HG03280 (cell line): ENCODE results near the gene USH1C.

ENCODE experiments used
- ATAC-seq: cut with Tn5 transposase; IDR thresholded peaks from one replicate; pipeline ENCODE4 v1.9.1; 2021; ENCODE audit warnings: mild to moderate bottlenecking, moderate library complexity; ENCODE audit not compliant: unreplicated experiment

USH1C gene

GRCh38 chr11:17544181-17544622 lies at the start of gene USH1C:
Gene USH1C (minus strand): TSS chr11:17544416. CDS start chr11:17544307, 109 bp downstream.
- no peak for ATAC-seq

- ATAC-seq = no peak
These were observed 49.4 kb upstream of the USH1C start for GRCh38 chr11:17593466-17594245.

DNA sequence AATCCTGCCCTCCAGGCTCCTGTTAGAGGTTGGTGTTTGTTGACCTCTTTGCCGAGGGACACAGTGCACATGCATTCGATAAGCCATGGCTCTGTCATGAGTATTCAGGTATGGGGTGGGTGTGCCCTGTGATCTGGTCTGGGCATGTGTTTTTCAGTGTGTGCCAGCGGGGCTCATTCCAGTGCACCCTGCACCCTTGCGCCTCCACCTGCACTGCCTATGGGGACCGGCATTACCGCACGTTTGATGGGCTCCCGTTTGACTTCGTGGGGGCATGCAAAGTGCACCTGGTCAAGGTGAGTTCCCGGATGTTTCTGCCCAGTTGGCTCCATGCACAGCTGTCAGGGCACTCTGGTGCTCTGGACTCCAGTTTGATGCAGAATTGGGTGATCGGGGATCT lies 47.1 kb upstream of the USH1C start:
- no peak for ATAC-seq

DNA sequence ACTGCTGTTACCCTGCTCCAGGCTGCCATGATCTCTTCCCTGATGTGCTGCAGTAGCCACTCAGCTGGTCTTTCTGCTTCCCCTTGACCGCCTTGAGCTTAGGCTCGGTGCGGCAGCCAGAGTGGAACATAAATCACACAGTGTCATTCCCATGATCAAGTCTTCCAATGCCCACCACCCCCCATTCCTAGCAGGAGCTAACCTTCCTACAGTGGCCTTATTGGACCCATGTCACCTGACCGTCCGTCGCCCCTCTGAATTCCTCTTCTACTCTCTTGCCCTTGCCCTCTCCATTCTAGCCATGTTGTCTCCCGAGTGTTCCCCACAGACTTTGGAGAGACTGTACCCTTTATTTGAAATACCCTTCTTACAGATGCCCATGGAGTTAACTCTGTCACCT lies 46.2 kb upstream of the USH1C start:
- ATAC-seq = no peak

DNA sequence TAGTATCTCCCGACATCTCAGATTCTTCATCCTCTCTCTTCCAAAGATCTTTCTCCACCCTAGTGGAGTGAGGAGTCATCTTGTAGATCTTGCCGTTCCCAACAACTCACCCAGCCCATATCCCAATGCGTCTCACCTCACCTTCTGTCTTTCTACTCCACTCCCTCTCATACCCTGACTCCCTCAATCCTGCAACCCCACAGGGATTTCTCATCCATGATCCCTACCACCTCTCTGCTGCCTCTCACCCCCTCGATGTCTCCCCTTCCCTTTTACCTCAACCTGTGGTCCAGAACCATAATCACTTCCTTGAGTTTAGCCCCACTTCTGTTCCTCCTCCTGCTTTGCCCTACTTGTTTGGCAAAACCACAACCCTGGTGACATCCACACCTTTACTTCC lies 44.5 kb upstream of the USH1C start:
- ATAC-seq = no peak

DNA sequence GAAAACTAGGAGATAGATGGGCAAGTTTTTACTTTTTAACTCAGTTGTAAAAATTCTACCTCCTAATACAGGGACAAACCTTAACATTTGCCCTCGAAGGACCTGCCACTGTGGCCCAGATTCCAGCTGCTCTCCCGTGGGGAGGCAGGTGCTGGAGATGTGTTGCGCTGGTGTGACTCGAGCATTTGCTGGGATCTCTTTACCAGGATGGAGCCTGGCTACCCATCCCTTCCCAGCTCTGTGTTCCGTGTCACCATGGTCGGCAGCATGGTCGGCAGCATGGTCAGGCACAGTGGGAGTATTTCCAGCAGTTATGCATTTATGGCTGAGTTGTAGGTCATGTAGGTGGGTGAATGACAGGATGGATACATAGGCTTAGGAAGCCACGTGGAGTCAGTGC lies 44.0 kb upstream of the USH1C start:
- ATAC-seq = no peak

DNA sequence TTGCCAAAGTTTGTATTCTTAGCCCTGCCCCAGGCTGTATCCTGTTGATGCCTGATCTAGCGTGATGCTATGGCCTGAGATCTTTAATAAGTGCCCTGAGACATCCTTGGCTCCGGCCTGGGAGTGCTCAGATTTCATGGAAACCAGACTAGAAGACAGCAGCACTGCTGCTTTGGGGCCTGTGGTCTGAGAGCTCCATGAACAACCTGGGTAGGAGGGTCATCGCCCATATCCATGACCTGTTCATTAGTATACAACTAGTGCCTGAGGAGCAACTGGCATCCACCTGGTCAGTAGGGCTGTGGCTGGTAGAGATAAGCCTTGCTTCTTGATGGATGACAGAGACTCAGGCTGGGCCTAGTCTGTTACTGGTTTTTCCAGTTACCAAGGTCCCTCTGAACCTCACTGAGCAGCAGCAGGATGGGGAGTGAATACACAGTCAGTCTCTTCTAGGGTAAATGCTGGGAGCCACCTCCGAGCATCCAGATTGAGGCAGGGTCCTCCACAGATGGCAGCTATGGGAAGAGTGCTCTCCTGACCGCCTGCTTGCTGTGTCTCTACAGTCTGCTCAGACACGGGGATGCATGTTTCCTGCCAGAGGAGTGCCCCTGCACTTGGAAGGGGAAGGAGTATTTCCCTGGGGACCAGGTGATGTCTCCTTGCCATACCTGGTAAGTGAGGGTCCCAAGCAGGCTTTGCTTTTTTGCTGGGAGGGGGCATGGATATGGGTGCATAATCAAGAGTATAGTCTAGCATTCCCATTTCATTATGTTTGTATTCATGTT lies 41.9 kb upstream of the USH1C start:
- no peak for ATAC-seq

- no peak for ATAC-seq
These were observed 37.5 kb upstream of the USH1C start for GRCh38 chr11:17581732-17582053.

- ATAC-seq = no peak
These were observed 37.0 kb upstream of the USH1C start for GRCh38 chr11:17581036-17581731.

GRCh38 chr11:17580271-17580670 lies 36.1 kb upstream of the USH1C start:
- ATAC-seq = no peak

DNA sequence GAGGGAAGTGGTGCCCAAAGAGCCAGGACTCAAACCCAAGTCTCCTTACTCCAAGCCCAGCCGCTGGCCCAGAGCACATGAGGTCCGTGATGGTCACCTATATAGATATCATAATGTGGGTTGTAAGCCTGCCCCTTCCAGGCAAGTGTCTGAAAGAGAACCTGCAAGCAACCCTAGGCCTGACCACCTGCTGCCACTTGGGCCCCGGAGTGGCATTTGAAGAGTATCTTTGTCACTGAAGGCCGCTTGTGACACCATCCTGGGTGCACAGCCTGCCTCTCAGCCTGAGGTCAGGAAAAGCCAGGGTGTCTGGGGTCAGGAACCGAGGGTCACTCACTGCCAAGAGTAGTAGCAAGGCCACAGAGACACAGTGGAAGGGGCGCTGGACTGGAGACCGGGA lies 35.2 kb upstream of the USH1C start:
- no peak for ATAC-seq

DNA sequence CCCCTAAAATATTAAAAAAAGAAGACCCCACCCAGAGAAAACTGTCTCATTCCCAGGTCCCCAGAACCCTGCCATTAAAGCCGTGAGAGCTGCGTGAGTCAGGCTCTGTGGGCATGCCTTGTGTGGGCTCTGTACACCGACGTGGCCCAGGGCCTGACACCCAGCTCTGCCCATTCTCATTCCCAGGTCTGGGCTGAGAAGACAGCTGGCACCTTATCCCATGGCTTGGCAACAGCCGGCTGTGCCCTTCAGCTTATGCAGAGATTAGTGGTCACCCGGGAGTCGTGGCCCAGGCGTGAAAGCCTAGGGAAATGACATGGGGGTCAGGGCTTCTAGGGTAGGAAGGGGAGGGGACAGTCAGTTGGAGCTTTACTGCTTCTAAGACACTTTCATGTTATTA lies 34.7 kb upstream of the USH1C start:
- ATAC-seq = no peak

- no peak for ATAC-seq
These were observed 34.1 kb upstream of the USH1C start for GRCh38 chr11:17578296-17578695.

GRCh38 chr11:17575431-17576425 lies 31.5 kb upstream of the USH1C start:
- ATAC-seq = no peak

DNA sequence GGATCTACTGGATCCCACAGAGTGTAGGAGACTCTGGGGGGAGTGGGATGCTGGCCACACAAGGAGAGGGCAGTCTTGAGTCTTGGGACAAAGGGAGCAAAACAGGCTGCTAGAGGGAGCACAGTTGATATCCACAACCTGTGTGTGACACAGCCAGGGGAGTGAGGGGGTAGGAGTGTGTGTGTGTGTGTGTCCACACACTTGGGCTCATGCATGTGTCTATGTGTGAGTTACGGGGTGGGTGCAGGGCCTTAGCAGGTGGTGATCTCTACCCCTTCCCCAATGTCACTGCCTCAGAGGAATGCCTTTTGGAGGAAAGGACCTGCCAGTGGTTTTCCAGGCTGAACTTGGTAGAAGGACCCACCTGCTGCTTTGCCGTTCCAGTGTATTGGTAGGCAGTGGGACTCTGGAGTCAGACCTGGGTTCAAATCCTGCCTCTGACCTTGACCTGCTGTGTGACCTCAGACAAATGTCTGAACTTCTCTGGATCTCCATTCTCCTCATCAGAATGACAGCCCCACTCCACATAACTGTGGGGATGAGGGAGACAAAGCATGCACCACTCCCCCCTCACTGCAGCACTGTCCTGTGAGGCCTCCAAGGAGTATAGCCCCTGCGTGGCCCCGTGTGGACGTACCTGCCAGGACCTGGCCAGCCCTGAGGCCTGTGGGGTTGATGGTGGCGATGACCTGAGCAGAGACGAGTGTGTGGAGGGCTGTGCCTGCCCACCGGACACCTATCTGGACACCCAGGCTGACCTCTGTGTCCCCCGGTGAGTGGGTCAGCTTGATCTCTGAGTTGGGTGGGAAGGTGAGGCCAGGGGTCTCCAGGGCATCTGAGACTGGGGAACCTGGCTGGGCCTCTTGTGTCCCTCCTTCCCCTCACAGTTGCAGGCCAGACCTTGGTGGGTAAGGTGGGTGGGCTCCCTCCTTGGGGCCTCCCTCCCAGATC lies 30.2 kb upstream of the USH1C start:
- ATAC-seq = no peak

DNA sequence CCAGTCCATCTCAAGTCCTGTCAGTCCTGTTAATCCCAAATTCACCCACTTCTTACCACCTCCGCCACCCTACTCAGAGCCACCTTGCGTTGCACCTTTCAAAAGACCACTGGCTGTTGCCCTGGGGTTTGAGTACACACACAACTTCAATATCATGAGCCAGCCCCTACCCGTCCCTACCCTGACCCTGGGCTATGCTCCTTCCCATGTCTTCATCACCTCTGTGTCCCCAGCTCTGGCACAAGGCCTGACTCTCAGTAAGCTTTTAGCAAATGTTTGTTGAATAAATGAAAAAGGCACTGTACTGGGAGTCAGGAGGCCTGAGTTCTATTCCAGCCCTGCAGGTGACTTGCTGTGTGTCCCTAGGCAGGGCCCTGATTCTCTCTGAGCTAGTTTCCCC lies 29.3 kb upstream of the USH1C start:
- ATAC-seq = no peak

DNA sequence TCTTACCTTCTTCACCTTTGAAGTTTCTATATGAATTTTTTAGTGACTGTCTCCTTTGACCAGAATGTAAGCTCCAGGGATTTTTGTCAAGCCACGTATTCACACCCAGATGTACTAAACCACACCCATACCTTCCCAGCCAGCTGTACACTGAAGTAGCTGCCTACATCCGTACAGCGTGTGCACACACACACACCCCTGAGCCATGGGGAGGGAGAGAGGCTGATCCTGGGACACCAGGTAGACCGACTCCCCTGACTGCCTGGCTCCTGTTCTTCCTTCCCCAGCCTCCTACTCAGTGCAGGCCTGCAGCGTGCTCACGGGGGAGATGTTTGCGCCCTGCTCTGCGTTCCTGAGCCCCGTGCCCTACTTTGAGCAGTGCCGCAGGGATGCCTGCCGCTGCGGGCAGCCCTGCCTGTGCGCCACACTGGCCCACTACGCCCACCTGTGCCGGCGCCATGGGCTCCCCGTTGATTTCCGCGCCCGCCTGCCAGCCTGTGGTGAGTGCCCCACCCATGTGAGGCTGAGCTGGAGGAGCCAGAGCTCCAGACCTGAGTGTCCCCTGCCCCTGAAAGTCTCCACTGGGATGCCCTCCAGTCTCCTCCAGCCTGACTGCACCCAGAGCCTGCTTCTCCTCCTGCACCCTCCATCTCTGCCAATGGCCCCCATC lies 28.7 kb upstream of the USH1C start:
- ATAC-seq = no peak

DNA sequence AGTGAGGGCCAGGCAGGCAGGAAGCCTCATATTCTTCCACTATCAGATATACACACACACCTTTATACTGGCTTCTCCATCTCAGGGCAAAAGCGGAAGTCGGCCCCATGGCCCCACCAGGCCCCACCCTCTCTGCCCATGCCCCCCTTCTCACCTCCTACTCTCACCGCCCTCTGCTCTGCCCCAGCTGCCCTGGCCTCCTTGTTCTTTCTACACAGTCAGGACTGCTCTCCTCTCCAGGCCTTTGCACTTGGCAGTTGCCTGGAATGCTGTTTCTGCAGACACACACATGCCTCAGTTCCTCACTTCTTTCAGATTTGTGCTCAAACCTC lies 28.1 kb upstream of the USH1C start:
- ATAC-seq = no peak
